GM23338 (cell line): ENCODE results near the gene SEMA7A. TPM values are rescaled to one million over a fixed set of nuclear protein-coding genes. Genes with fewer than 3 reads are reported as not detected.

Experiments used
- ATAC-seq: fragments of 200-7000 bp; cut with Tn5 transposase; 3 replicates; pipeline ENCODE4 v1.9.1; 2020
- DNase-seq: peaks from one replicate; pipeline ENCODE4 v3.0.0-alpha.2; 2015; ENCODE audit warnings: low spot score
- H2AFZ ChIP-seq: fragments of 200-600 bp; sonication (generic); 2 replicates; pipeline ENCODE4 v1.8.0; 2016; ENCODE audit warnings: antibody characterized with exemption, mild to moderate bottlenecking, moderate library complexity
- H3F3A ChIP-seq: fragments of 200-600 bp; sonication (generic); replicated peaks from 2 replicates; pipeline ENCODE4 v1.8.0; 2017; ENCODE audit warnings: antibody characterized with exemption, mixed run types, low read depth
- H3K27ac ChIP-seq: fragments of 200-600 bp; sonication (generic); 2 replicates; pipeline ENCODE4 v1.6.1; 2016; ENCODE audit warnings: low read depth
- H3K27me3 ChIP-seq: fragments of 200-600 bp; sonication (generic); 2 replicates; pipeline ENCODE4 v1.8.0; 2016; ENCODE audit warnings: mild to moderate bottlenecking, mixed run types, moderate library complexity; ENCODE audit not compliant: insufficient read depth
- H3K36me3 ChIP-seq: fragments of 200-600 bp; sonication (generic); 2 replicates; pipeline ENCODE4 v1.8.0; 2016; ENCODE audit warnings: mild to moderate bottlenecking; ENCODE audit not compliant: insufficient read depth
- H3K4me1 ChIP-seq: fragments of 200-600 bp; sonication (generic); 2 replicates; pipeline ENCODE4 v1.8.0; 2016; ENCODE audit warnings: mild to moderate bottlenecking, moderate library complexity; ENCODE audit not compliant: insufficient read depth
- H3K4me2 ChIP-seq: fragments of 200-600 bp; sonication (generic); 2 replicates; pipeline ENCODE4 v1.7.1; 2017; ENCODE audit warnings: mixed run types
- H3K4me3 ChIP-seq: fragments of 200-600 bp; sonication (generic); 2 replicates; pipeline ENCODE4 v1.6.1; 2016; ENCODE audit warnings: mixed run types
- H3K79me2 ChIP-seq: fragments of 200-600 bp; sonication (generic); replicated peaks from 2 replicates; pipeline ENCODE4 v1.8.0; 2017; ENCODE audit warnings: mild to moderate bottlenecking; ENCODE audit not compliant: insufficient read depth
- H3K9me2 ChIP-seq: fragments of 200-600 bp; sonication (generic); 2 replicates; pipeline ENCODE4 v1.8.0; 2017; ENCODE audit not compliant: insufficient read depth
- H4K20me1 ChIP-seq: fragments of 200-600 bp; sonication (generic); replicated peaks from 2 replicates; pipeline ENCODE4 v1.8.0; 2017; ENCODE audit warnings: mild to moderate bottlenecking; ENCODE audit not compliant: insufficient read depth
- H3K27ac Mint-ChIP-seq: 2 replicates; pipeline ENCODE4 v1.8.0; 2020; ENCODE audit warnings: inconsistent platforms, mild to moderate bottlenecking, moderate library complexity, mixed read lengths
- H3K27me3 Mint-ChIP-seq: 3 replicates; pipeline ENCODE4 v1.8.0; 2022; ENCODE audit warnings: low read depth, mild to moderate bottlenecking, moderate library complexity, mixed read lengths, inconsistent platforms; ENCODE audit not compliant: insufficient read depth, poor library complexity
- H3K36me3 Mint-ChIP-seq: 3 replicates; pipeline ENCODE4 v1.8.0; 2021; ENCODE audit warnings: low read depth, mild to moderate bottlenecking, inconsistent platforms, moderate library complexity, mixed read lengths
- H3K4me1 Mint-ChIP-seq: 3 replicates; pipeline ENCODE4 v1.8.0; 2020; ENCODE audit warnings: mild to moderate bottlenecking, inconsistent platforms, mixed read lengths
- H3K4me3 Mint-ChIP-seq: 3 replicates; pipeline ENCODE4 v1.8.0; 2021; ENCODE audit warnings: moderate library complexity, mild to moderate bottlenecking, inconsistent platforms, mixed read lengths
- H3K9me3 Mint-ChIP-seq: 3 replicates; pipeline ENCODE4 v1.8.0; 2020; ENCODE audit warnings: moderate library complexity, mild to moderate bottlenecking, inconsistent platforms, mixed read lengths
- CREB1 ChIP-seq: fragments of 250-450 bp; sonication (Bioruptor Pico); IDR thresholded peaks from 2 replicates; pipeline ENCODE4 v1.5.0; 2020; ENCODE audit warnings: low read depth, mild to moderate bottlenecking, moderate library complexity
- EZH2phosphoT487 ChIP-seq: fragments of 200-600 bp; sonication (generic); IDR thresholded peaks from one replicate; pipeline ENCODE4 v1.8.1; 2018; ENCODE audit warnings: antibody characterized with exemption; ENCODE audit not compliant: unreplicated experiment
- JUNB ChIP-seq: IDR thresholded peaks from one replicate; pipeline ENCODE4 v1.6.1; 2016; ENCODE audit warnings: antibody characterized with exemption; ENCODE audit not compliant: unreplicated experiment
- NANOG ChIP-seq: IDR thresholded peaks from 2 replicates; pipeline ENCODE4 v1.6.1; 2016; ENCODE audit warnings: antibody characterized with exemption, borderline replicate concordance
- POLR2AphosphoS5 ChIP-seq: IDR thresholded peaks from 2 replicates; pipeline ENCODE4 v1.6.1; 2016; ENCODE audit warnings: antibody characterized with exemption, low read depth
- ZNF462 ChIP-seq: fragments of 250-450 bp; sonication (Bioruptor Pico); IDR thresholded peaks from 2 replicates; pipeline ENCODE4 v1.5.0; 2020; ENCODE audit warnings: mild to moderate bottlenecking, moderate library complexity
- polyA plus RNA-seq: library from polyadenylated mRNA; unstranded; fragments of >200 nt; fragmentation: Nextera tagmentation; extraction: Ambion mirVana; gene quantifications from 2 replicates; pipeline ENCODE4 v1.2.1, GENCODE V29; 2016
- total RNA-seq: library from RNA; depleted of rRNA; stranded (reverse); fragments of >200 nt; shearing (Covaris generic); gene quantifications from 2 replicates; pipeline ENCODE4 v1.2.3, GENCODE V29; 2014
- TF ChIP-seq, protein P1 (sequence below): IDR thresholded peaks from 2 replicates; pipeline ENCODE4 v1.6.1; 2016; ENCODE audit warnings: antibody characterized with exemption
- TF ChIP-seq, protein P2 (sequence below): IDR thresholded peaks from one replicate; pipeline ENCODE4 v1.6.1; 2018; ENCODE audit warnings: antibody characterized with exemption; ENCODE audit not compliant: unreplicated experiment

SEMA7A gene
- total and polyA plus RNA-seq, 2 experiments from 2014 or later = 2.0 to 14.1 TPM

DNA sequence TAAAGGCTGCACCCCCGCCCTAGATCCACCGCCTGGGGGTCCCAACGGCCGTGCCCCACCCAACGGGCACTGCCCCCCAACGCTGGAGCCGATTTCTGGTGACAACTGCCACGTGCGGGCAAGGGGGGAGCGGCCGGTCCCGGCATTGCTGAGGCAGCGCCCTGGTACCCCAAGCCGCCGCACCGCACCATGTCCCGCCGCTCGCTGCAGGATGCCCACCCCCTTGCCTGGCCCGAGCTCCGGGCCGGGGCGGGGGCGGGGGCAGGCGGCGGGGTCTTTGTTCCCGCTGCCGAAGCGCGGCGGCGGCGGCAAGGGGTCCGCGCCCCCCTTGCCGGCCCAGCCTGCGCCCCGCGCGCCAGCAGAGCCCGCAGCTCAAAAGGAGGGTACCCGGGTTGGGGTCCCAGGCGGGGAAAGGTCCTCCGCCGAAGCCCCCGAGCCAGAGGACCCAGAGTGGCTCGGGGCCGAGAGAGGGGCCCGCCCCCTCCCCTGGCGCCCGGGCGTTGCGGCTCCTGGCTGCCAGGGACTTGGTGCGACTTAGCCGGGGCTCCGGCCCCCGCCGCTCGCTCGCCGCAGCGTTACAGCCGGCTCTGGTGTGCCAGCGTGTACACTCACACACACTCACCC, 678 bp downstream of the SEMA7A start:
- Mint-ChIP-seq H3K9me3 (no peaks in the 10 kb centered on the region), H3K27me3 (peaks cover 28% of the 10 kb centered on the region), H3K36me3 (no peaks in the 10 kb centered on the region; the same call in 2 of the 3 replicates), H3K4me3 (peak overlapping the region; percentile 75), H3K4me1 (peaks cover 38% of the 10 kb centered on the region), H3K27ac (no peak overlapping the region)
- Histone ChIP-seq H3K4me1 (peaks cover 22% of the 10 kb centered on the region), H3K9me2 (no peaks in the 10 kb centered on the region), H3K79me2 (peaks cover 24% of the 10 kb centered on the region), H3K27ac (no peak overlapping the region), H2AFZ (peak overlapping the region; percentile 85), H3K4me2 (peak overlapping the region; percentile 86), H3F3A (no peaks in the 10 kb centered on the region), H3K27me3 (peaks cover 10% of the 10 kb centered on the region), H3K4me3 (peak overlapping the region; percentile 85), H4K20me1 (peaks cover 8% of the 10 kb centered on the region), H3K36me3 (no peaks in the 10 kb centered on the region)
- DNase-seq (no peak), ATAC-seq (peak; percentile 41)
- TF ChIP-seq CREB1 (CRISPR knock-in tag) (no peak), POLR2AphosphoS5 (no peak), ZNF462 (CRISPR knock-in tag) (no peak), NANOG (no peak), EZH2phosphoT487 (no peak), JUNB (no peak)
- TF ChIP-seq, protein P1, sequence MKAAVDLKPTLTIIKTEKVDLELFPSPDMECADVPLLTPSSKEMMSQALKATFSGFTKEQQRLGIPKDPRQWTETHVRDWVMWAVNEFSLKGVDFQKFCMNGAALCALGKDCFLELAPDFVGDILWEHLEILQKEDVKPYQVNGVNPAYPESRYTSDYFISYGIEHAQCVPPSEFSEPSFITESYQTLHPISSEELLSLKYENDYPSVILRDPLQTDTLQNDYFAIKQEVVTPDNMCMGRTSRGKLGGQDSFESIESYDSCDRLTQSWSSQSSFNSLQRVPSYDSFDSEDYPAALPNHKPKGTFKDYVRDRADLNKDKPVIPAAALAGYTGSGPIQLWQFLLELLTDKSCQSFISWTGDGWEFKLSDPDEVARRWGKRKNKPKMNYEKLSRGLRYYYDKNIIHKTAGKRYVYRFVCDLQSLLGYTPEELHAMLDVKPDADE = no peak
- TF ChIP-seq, protein P2, sequence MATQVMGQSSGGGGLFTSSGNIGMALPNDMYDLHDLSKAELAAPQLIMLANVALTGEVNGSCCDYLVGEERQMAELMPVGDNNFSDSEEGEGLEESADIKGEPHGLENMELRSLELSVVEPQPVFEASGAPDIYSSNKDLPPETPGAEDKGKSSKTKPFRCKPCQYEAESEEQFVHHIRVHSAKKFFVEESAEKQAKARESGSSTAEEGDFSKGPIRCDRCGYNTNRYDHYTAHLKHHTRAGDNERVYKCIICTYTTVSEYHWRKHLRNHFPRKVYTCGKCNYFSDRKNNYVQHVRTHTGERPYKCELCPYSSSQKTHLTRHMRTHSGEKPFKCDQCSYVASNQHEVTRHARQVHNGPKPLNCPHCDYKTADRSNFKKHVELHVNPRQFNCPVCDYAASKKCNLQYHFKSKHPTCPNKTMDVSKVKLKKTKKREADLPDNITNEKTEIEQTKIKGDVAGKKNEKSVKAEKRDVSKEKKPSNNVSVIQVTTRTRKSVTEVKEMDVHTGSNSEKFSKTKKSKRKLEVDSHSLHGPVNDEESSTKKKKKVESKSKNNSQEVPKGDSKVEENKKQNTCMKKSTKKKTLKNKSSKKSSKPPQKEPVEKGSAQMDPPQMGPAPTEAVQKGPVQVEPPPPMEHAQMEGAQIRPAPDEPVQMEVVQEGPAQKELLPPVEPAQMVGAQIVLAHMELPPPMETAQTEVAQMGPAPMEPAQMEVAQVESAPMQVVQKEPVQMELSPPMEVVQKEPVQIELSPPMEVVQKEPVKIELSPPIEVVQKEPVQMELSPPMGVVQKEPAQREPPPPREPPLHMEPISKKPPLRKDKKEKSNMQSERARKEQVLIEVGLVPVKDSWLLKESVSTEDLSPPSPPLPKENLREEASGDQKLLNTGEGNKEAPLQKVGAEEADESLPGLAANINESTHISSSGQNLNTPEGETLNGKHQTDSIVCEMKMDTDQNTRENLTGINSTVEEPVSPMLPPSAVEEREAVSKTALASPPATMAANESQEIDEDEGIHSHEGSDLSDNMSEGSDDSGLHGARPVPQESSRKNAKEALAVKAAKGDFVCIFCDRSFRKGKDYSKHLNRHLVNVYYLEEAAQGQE = no peak
